Stimulated activated CD4-positive, alpha-beta T cell treated with anti-CD3 and anti-CD28 coated beads, Interleukin-4, amount 100 ng/mL, for 1 hour (primary cell): ENCODE results near the gene SGCA.
A peak's percentile ranks its signal among the peaks of the same experiment; 100 is the strongest.

Source experiments
- DNase-seq: peaks from one replicate; pipeline ENCODE4 v3.0.0-alpha.2; 2020

SGCA gene

DNA sequence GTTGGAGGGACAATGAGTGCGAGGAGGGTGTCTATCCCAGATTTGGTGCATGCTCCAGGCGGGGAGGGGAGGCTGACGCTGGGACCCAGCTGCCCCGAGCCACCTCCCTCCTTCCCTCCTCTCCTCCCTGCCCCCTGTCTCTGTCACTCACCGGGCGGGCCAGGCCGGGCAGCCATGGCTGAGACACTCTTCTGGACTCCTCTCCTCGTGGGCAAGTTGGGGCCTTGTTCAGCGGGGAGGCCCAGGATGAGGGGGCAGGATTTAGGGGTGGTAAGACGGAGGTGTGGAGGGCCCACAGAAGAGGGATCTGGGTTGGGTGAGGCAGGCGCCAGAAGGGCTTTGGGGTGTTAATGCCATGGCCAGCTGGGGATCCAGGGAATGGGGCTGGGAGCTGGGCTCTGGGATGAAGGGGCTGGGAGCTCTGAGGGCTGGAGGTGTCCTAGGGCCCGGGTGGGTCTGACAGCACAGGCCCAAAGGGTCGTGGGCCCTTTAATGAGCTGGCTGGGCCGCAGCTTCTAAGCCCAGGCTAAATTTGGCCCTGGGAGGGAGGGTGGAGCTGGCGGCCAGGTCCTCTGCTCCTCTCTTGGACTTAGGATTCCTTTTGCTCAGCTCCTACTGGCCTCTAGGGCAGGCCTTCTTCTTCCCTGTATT lies at the start of gene SGCA:
TSS of gene SGCA (plus strand) at position 139 of the 651 bp plus-strand sequence. CDS start at position 175, 36 bp downstream.
- no peak for DNase-seq

DNA sequence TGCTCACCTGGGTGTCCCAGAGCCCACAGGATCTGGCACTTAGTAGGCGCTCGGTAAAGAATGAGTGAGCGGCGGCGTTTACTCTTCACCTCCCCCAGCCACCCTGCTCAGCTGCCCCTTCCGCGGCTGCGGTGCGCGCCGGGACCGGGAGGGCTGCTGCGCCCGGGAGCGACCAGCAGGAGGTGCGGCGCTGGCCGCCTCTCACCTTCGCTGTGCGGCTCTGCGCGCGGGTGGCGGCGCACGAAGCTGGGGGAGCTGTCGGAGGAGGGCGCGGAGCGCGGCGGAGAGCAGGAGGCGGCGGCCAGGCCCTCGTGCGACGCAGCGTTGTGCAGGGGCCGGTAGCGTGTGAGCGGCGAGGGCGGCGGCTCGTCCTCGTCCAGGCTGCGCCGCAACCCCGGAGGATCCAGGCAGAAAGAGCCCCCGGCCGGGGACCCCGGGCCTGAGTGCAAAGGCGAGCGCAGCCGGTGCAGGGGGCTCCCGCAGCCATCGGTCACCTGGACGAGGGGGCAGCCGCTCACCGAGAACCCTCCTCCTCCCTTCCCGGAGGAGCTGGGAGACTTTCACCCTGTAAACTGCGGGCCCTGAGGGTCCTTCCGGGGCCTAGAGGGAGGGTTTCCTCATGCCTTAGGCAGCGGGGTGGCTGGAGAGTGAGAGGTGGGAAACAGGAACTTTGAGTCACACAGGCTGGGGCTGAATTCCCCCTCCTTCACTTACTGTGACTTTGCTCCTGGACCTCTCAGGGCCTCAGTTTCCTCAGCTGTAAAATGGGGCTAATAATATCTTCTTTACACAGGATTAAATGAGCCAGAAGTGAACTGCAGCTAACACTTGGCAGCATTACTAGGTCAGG lies 48.4 kb upstream of the SGCA start:
- DNase-seq: peak; percentile 72

DNA sequence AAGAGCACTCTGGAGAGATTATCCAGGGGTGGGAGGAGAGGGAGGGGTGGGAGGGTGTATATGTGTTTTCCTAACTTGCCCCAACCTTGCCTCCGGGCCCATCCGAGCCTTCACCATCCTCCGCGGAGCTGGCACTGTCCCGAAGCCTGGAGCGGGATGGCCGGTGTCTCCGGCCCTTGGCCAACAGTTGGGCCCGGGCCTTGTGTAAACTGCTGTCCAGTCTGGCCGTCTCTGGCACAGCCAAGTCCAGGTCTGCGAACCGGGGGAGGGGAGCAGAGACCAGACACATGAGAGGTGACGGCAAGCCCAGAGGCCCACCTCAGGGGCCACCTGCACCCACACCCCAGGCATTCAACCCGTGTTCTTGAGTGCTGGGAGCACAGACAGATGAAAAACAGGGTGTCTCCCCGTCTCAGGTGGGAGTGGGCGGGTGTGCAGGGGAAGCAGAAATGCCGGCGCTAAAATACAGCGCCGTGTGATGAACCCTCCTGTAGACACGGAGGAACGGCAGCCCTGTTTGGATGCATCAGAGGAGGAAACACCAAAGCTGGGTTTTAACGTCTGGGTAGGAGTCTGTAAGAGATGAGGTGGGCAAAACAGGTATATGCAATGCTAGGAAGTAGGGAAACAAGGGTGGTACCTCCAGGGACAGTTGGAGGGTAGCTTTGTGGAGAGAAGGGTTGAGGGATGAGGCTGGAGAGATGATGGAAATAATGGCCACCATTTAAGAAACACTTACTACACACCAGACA lies 47.6 kb upstream of the SGCA start:
- DNase-seq: no peak

DNA sequence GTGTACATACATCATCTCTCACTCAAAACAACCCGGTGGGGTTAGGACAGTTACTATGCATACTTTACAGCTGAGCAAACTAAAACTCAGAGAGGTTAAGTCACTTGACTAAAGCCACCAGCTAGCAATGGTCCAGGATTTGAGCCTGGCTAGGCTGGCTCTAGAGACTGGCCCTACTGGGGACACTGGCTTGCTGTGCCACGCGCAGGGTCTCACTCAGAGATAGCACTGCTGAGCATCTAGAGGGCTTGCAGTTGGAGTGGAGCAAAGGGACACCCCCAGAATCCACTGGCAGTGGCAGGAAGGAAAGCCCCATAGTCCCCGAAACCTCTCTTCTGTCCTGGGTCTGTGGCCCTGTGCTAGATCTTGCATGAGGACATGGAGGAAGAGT lies 47.0 kb upstream of the SGCA start:
- DNase-seq: no peak

DNA sequence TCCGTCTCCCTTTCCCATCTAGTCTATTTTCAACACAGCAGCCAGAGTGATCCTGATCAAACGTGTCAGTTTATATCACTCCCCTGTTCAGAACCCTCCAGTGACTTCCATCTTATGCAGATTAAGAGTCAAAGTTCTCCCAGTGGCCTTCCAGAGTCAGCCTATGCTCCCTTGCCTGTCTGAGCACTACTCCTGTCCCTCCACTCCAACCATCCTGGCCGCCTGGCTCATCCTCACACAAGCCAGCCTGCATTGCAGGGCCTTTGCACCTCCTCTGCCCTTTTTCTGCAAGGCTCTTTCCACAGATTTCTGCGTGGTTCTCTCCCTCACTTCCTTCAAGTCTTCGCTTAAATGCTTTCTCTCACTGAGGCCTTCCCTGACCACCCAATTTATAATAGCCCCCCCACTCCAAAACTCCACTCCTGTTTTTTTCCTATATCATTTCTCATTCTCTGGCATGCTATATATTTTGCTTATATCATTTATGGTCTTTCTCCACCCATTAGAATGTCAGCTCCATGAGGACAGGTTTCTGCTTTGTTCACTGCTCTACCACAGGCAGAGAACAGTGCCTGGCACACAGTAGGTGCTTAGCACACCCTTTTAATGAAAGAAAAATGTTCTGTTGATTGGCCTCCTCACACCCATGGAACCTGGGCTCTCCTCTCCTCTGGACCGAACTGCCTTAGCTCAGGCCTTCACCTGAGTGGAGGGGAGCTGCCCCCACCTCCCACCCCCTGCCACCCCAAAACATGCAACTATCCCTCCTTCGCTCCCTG lies 45.1 kb upstream of the SGCA start:
- no peak for DNase-seq

DNA sequence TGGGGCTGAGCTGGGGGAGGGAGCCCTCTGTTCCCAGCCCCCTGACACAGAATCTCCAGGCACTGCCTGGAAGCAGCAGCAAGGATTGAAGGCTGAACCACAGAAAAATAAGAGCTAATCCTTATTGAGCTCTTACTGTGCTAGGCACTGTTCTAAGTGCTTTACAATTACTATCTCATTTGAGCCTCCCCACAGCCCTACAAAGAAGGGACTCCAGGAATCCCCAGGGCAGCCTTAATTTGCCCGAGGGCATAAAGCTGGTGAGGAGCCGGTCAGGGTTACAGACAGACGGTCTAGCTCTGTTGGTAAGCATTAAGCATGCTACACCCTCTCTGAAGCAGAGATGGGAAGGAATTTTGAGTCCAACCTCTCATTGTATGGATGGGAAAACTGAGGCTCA lies 42.9 kb upstream of the SGCA start:
- no peak for DNase-seq

DNA sequence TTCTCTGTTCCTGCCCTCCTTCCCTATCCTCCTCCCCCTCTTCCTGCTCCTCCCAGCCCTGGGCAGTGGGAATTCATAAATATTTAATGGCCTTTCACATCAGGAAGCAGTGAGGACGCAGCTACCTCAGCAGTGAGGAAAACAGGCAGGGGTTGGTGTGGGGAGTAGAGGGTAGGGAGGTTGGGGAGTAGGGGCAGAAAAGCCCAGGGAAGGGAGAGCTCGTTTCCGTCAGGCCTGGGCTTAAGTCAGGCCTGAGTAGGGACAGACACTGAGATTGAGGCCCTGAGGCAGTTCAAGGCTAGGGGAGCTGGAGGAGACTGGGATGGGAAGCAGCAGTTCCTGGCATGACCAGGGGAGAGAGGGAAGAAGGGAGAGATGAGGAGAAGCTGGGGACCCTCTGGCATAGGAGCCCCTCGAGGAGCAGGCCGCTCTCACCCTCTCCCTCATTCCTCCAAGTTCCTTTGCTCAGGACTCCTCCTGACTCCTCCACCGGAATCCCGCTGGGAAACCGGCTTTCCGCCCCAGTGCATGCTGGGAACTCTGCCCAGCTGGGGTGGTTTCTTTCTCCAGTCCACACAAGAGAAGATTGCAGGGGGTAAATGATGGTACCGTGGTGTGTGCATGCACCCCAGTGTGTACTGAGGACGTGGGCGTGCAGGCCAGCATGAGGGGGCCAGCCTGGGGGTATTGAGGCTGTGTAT lies 42.0 kb upstream of the SGCA start:
- no peak for DNase-seq

DNA sequence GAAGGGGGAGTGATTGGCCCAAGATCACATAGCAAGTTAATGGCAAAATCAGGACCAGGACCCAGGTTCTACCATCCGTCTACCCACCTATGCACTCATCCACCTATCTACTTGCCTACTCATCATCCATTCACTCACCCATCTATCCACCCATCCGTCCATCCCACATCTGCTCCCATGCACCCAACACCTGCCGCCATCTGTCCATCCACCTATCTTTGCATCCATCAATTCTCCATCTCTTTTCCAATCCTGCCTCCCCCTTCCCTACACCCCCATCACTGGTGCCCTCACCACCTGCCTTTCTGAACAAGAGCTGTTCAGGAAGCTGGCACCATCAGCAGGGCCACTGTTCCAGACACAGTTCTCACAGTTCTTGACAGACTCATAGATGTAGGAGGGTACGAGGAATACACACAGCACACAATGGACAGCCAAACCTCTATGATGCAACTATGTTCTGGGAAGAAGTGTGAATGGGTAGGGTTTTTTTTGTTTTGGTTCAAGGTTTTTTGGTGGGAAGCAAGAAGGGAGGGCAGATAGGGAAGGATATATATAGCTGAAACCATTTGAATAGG lies 40.3 kb upstream of the SGCA start:
- DNase-seq: no peak

DNA sequence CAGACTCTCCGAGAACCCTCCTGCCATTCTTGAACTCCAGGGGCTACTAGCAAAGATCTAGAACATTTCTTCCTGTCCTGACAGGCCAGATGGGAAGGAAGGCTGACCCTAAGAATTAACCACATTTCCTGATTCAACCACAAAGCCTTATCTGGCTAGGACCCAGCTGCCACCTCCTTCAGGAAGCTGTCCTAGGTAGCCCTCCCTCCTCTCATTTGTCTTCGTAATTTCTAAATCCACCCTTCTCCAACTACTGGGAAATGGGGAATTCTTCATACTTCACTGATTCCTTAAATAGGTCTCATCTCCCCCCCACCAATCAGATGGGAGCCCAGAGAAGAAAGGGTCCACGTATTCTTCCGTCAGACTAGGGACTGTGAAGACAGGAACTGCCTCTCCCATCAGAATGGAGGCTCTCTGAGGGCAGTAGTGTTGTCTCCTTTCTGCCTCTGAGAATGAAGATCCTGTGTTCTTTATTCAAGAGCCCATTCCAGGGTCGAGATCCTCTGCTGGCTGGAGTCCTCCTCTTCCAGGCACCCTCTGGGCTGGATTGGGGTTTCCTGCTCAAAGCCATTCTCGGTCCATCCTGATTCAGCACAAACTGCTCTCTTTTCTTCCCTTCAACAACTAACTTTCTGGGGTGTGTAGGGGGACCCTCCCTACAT lies 38.0 kb upstream of the SGCA start:
- no peak for DNase-seq

DNA sequence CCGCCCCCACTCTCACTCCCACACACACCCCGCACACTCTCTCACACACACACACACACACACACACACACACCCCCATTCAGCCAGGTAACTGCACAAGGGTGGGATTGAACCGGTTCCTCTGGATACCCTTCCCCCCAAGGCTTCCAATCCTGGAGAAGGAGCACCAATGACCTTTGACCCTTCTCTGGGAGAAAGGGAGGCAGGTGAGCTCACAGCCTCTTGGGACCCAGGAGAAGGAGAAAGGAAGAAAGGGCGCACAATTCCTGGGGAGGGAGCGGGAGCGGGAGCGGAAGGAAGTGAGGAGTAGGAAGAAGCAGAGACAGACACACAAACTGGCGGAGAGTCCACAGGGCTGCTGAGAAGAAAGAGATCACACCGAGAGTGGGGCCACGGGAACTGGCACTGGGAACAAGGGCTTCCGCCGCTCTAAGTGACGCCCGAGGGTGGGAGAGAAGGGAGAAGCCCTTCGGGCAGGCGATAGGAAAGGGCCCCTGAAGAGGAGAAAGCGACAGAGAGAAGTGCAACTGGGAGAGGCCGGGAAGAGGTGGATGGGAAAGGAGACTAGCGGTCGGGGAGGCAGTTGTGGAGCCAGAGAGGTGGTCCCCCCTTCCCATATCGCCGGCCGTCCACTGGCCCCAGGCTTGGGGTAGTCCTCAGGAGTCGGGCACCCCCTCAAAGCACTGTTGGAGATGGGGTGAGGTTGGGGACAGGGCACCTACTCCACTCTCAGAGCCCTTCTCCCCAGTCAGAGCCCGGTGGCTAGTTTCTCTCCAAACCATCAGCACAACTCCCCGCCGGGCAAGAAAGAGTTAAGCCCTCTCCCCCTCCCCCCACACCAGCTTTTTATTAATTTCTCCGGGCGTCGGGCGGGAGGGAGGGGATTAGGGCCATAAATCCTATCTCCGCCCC lies 37.1 kb upstream of the SGCA start:
- DNase-seq: no peak

DNA sequence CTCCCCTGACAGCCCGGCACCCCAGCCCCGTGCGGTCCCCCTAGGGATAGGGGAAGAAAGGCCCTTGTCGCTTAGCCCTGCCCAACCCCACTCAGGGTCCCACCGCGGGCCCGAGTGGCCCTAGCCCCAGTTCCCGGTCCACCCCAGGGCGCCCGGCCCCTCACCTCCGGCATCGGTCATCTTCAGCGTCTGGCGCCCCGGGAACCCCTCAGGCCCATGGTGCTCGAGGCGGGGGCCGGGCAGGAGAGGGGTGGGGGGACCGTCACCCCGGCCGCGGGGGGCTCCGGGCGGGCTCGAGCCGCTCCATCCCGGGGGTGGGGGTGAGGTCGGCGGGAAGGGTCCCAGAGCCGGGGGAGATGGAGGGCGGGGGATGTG lies 36.5 kb upstream of the SGCA start:
- DNase-seq: no peak

DNA sequence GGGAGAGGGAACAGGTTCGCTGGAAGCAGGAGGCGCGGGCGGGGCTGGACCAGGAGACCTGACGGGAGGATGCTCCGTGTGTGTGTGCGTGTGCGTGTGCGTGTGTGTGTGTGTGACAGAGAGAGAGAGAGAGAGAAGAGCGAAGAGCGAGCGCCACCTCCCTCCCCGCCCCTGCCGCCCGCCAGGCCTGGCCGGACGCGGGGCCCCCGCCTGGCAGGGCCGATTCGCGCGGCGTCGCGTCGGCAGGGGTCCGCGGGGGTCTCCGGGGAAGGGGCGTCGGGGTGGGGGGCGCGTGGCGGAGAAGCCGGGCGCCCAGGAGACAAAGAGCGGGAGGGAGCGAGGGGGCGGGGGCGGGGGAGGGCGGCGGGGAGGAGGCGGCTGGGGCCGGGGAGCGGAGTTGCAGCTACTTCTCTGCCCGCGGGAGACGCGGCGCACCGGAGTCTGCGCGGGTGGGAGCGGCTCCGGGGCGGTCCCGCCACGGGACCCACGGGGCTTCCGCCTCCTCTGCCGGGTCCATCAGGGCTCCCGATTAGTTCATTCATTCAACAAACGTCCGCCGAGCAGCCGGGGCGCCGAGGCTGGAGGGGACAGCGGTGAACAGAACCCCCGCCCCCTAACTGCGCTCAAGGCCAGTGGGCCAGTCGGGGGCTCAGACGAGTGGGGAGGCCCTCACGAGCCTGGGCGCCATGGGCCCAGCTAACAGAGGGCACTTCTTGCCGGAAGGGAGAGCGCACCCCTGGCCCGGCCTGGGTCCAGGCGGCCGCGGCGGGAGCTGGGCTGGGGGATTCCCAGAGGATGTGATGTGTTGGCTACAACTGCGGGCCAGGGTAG lies 35.9 kb upstream of the SGCA start, which contains the start of gene SAMD14:
TSS of gene SAMD14 (minus strand) at position 433 of the 831 bp plus-strand sequence. CDS start 5,201 bp downstream, outside the sequence.
- DNase-seq: no peak

GRCh38 chr17:50130559-50131305 lies 35.1 kb upstream of the SGCA start:
- DNase-seq: no peak

DNA sequence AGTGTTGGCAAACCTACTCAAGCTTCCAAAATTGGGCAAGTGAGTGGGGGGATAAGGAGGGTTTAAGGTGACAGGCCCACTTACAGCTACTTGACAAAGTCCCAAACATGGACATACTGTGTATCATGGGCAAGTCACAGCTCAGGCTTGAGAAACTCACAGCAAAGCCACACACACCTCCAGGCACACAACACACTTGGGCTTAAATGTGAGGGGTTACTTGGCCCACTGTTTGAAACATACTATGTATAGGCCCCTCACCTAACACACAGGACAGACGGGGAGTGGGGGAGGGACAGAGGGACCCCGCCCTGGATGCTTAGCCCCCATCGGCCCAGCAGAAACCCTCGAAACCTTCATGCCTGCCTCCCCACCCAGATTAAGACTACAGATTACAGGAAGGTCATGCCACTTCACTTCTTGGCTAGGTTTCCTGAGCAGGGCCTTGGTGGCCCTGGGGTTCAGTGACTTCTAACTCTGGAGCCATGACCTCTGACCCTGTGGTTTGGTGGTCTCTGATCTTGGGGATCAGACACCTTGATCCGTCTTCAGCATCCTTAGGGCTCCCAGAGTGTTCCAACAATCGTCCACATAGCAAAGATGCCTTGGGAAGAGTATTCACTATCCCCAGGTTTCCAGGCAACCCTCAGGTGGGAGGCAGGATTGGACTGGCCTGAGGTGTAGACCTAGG lies 33.6 kb upstream of the SGCA start:
- DNase-seq: no peak

DNA sequence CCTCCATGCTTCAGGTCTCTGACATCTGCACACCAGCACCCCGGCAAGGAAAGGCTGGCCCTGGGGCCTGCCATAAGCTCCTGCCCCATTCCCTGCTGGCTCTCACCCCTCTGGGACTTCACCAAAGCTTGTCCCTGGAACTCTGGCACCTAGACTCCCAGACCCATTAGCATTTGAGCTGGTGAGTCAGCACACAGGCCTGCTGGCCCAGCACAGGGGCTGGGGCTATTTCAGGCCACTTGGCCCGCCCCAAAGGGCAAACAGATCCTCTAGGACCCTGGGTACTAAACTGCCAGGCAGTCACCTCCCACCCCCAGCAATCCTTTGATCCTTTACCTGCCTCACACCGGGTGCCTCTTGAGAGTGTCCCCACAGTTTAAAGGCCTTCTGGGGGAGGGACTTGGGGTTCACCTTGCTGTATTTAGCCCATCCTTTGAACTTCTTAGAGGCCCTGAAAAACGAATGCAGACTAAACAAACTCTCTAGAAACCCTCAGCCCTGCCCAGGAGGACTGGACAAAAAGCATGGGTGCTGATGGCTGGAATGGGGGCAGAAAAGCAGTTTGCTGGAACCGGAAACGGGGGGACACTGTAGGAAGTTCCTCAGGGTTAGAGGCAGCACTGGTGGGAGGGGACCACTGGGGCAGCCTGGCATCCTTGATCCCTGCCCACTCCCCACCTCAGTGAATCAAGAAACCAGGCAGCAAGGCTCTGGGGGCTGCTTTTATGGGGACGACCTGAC lies 32.6 kb upstream of the SGCA start:
- DNase-seq: no peak

DNA sequence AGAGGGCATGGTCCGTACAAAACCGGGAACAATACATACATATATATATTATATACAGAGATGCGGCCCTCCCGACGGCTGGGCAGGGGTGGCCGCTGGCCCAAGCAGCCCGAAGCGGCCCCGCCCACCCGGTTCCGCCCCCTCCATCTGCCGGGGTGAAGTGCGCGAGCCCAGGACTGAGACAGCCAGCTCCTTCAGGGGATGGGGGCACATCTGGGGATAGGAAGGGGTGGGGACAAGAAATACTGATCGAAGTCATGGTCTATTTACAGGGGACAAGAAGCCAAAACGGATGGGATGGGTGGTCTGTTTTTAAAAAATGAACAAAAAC lies 32.1 kb upstream of the SGCA start:
- no peak for DNase-seq
